GM19240 (cell line): Measurements from ENCODE around the gene TMPRSS6.

Source experiments
- DNase-seq: peaks from one replicate; pipeline ENCODE4 v3.0.0; 2011; ENCODE audit warnings: low spot score; ENCODE audit not compliant: insufficient read length

The TMPRSS6 gene

DNA sequence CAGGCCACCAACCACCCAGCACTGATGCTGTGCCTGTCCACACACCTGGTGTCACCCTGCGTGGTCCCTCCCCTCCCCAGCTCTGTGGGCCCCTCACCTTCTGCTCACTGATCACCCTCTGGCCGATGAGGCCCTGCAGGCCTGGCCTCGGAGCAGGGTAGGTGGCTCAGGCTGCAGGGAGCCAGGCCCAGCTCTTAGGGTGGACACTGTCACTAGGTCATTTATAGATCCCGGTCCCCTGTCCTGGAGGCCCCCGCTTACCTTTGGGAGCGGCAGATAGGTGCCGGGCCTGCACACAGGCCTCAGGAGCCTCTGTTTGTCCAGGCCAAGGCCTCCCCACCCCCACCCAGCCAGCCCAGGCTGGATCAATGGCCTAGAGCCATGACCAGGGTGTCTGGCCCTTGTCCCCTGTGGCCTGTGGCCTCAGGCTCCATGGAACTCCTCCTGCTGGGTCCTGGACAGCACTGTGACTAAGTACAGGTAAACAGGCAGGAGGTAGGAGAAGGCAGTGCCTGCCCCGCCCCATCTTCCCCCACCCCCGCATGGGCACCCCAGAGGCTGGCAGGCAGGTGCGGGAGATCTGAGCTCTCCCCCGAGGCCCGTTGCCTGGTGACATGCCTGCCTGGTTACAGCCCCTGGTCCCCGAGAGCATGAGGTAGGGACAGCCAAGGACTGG lies at the start of gene TMPRSS6:
TSS of gene TMPRSS6 (minus strand) at position 472 of the 676 bp plus-strand sequence. CDS start 6,296 bp downstream, outside the sequence.
- DNase-seq, result no peak

DNA sequence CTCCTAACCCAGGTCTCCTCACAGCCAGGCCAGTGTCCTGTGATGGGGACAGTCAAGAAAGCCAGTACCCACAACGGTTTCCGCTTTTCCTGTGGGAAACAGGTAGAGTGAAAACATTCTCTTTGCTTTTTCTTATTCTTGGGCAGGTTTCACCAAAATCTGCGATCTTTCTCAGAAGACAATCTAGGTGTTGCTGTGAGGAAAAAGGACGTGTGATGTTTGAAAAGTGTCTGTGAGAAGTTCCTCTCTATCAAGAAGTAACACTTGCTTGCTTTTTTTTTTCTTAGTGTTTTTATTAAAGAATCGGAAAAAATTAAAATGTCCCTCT lies 49.4 kb upstream of the TMPRSS6 start:
- no peak for DNase-seq

DNA sequence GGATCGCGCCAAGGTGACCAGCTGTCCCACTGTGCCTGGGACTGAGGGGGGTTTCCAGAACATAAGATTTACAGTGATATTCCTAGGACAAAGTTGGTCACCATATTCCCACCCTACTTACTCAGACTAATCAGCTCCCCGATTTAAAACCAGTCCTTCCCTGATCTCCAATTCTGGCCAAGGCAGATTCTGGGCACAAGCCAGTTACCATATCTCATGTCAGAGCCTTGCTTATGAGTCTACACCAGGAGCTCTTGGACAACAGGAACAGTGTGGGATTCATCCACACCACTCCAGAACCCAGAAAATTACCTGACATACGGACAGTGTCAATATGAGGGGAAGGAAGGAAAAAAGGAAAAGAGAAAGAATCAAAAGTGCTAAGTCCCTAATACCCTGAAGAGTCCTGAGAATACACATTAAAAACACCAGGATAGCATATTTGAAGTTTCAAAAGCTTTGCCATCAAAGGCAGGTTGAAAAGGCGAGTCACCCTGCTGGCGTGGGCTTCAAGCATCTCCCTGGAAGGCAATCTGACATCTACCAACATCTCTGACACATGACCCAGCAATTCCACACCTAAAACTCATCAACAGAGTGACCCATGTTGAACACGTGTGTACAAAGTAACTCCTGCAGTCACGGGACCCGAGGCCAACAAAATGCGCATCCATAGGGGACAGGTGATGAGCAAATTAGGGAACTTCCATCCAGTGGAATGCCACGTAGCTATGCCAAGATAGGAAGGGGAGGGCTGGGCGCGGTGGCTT lies 48.2 kb upstream of the TMPRSS6 start:
- DNase-seq, result no peak

DNA sequence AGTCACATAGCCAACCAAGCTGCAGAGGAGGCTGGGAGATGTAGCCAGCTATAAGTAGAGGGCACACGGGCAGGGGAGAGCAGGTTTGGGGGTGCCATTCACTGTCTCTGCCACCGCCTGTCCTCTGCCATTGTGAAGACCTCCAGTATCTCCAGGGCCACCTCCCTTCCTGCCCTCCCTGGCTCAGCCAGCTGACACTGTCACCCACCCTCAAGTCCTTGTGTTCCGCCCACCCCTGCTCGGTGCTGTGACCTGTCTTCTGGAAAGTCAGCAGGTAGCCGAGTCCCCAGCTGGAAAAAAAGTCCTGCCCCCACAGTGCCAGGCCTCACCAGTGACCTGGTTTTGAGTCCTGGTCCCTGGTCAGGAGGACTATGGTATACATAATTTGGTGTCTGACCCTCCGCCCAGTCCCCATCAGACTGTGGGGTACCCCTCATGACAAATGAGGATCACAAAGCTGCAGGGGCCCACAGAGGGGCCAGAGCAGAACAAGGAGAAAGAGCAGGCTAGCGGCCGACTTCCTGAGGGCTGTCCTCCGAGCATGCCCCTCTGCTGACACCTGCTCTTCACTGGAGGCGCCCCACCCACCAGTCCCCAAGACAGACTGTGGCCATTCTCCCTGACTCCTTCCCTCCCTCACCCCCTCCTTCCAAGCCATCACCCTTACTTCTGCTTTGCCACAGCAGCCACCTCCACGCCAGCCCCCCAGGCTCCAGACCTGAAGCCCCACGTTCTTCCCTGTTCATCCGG lies 47.3 kb upstream of the TMPRSS6 start:
- no peak for DNase-seq

DNA sequence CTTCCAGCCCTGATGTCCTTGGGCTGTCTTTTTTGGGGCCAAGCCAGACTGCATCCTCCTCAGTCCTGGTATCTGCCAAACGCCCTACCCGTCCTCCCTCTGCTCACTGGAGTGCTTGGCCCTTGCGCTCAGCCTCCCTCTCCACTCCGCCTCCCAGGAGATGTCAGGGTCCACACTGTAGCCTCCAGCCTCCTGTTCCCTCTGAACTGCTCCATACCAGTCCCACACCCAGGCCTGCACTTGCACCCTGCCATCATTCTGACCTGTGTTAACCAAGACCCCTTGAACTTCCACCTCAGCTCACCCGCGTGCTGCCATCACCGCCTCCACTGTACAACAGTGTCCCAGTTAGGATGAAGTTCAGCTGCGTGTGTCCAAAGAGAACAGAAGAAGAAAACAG lies 46.5 kb upstream of the TMPRSS6 start:
- no peak for DNase-seq

DNA sequence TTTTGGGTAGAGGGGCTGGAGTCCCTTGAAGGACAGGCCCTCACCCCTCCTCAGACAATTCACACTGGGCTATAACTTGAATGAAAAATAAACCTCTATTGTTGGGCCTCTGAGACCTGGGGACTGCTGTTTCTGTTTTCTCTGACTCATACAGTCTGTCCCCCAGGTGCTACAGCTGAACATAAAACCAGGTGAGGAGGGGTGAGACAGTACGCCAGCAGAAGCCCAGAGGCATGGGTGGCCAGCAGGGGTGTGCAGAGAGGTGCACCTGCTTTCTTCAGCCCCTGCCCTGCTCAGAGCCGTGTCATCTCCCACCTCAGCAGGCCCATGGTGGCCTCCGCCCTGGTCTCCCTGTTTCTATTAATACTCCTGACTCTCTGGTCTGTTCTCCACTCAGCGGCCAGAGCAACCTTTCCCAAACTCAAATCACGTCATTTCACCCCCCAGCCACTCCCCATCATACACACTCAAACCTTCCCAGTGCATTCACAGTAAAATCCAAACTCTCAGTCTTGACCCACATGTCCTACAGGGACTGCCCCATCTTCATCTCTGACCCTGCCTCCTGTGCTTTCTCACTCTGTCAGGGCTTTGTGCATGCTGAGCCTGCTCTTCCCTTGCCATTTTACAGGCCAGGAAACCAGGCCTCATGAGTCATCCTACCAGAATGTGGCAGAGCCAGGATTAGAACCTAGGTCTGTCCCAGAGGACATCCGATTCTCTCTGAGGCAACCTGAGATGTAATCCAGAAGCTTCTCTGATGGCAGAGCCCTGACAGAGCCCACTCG lies 45.6 kb upstream of the TMPRSS6 start:
- no peak for DNase-seq

DNA sequence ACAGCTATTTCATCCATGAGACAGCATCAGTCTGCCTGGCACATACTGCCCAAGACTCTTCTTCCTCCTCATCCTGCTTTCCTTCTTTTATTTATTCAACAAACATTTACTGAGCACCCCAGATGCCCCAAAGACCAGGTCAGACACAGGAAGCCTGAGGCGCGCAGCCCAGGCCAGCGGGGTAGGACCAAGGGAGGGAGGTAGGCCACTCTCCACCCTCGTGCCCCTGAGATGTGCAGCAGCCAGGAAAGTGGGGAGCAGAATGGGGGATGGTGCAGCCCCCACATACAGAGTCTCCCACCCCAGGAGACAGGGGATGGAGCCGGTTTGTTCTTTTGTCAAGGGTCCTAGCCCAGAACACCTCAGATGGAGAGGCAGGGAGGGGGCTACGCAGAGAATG lies 44.4 kb upstream of the TMPRSS6 start:
- no peak for DNase-seq

DNA sequence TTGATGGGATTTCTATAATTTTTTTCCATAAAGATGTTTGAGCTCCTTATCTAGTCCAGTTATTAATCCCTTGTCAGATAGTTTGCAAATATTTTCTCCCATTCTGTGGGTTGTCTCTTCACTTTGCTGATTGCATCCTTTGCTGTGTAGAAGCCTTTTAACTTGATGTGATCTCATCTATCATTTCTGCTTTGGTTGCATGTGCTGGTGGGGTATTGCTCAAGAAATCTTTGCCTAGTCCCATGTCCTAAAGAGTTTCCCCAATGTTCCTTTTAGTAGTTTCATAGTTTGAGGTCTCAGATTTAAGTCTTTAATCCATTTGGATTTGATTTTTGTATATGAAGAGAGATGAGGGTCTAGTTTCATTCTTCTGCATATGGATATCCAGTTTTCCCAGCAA lies 41.9 kb upstream of the TMPRSS6 start:
- no peak for DNase-seq

DNA sequence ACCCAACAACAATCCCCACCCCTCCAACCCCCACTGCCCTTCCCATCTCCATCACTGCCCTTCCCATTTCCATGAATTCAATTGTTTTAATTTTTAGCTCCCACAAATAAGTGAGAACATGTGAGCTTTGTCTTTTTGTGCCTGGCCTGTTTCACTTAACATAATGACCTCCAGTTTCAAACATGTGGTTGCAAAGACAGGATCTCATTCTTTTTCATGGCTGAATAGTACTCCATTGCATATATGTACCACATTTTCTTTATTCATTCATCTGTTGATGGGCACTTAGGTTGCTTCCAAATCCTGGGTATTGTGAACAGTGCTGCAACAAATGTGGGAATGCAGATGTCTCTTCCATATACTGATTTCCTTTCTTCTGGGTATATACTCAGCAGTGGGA lies 41.2 kb upstream of the TMPRSS6 start:
- no peak for DNase-seq

DNA sequence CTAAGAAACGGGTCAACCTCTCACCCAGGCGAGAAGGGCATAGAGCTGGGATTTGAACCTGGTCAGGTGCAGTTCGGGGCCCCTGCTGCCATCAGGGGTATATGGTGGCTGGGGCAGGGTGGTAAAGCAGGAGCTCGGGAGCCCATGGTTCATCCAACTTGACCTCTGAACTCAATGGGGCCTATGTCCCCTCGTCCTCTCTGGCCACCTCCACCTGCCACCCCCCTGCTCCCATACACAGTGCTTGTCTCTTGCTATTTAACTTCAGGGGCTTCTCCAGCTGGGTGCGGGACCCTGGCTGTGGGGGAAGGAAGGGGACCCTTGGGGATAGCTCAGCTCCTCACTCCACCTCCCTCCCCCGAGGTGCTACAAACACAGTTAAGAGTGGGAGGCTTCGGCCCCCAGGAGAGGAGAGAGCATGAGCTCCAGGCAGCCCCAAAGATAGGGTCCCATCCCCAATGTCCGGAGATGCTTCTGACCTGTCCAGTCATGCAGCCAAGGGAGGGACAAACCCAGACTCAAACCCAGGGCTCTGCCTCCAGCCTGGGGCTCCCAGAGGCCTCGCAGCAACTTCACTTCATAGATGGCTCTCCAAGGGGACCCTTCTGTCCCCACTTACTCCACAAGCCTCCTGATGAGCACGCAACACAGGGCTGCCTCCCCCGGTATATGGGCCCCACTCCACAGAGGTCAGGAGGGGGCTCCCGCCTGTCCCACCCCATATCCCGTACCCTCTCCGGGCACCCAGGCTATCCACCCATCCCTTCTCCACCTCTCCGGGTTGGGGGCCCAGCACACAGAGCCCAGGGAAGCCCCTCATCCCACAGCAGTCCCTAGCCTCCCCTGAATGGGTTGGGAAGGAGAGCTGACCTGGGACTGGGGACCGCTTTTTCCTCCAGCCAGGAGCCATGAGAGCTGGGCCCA lies 39.5 kb upstream of the TMPRSS6 start:
- DNase-seq, result no peak

DNA sequence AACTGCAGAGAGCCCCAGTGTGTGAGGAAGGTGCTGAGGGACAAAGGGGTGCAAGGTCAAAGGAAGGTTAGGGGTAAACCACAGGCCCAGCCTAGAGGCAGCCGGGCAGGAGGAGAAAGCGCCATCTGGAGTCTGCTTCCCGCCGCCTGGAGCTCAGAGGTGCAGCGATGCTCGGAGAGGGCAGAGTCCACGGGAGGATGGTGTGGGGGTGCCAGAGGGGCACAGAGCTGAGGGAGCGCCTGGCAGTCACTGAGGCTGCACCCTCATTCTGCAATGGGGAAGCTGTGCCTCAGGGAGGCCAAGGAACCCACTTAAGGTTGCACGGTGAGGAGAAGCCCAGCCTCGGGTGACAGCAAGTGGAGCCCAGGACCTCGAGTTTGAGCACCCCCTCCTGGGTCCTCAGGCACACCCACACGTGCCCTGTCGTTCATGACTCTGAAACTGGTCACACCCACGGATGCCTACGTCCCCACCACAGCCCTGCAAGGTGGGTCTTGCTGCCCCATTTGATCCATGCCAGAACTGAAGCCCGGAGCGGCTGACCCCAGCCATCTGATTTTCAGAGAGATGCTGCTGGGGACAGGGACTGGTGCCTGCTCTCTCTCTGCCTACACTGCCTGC lies 38.6 kb upstream of the TMPRSS6 start:
- DNase-seq, result no peak

DNA sequence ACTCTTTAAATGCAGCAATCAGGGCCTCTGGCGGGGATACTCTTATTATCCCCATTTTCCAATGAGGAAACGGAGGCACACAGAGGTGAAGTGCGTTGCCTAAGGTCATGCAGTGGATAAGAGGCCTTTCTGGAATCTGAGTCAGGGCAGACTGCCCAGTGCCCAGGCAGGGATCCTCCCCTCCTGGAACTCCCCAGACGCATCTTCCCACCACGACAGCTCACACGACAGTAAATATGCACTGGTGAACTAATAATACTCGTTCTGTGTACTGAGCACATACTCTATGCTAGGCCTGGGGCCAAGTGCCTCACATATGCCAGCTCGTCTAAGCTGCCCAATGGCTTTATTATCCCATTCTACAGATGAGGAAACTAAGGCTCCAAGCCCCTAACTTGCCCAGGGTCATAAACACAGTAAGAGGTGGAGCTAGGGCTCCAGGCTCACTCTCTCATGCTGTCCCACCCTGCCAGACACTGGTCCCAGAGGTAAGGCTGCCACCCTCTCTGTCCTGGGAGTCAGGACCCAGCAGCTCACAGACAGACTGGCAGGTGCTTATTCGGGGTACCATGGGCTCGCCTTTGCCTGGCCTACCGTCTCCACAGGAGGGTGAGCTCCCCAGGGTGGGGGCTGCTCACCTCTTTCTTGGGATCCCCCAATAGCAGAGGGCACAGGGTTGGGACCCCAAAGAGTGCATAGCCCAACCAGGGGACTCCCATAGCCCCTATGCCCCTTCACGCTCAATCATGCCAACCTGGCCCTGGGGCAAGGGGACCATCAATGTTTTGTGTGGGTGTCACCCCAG lies 37.9 kb upstream of the TMPRSS6 start:
- DNase-seq, result no peak

DNA sequence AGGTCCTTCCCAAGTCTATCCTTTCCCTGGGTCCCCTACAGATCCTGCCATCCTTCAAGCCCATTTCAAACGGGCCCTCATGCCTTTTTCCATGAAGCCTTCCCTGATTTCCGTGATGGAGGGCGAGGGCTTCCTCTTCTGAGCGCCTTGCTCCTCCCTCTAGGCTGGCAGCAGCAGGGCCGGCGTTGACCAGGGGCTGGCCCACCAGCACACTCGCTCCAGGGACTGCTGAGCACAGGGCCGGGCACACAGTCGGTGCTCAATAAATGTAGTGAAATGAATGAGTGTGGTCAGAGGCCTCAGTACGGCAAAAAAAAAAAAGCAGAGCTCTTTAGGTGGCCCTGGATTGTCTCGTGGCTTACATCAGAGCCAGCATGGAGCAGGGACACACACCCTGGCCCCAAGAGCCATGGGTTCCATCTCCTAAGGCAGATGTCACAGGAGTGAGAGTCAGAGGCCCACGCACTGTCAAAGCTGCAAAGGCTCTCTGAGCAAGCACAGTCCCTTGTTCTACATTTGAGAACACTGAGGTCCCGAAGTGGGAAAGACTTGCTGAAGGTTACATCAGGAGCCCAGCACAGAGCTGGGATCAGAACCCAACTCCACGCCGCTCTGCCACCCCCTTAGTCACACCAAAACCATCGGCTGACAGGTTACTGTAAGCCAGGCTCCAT lies 37.1 kb upstream of the TMPRSS6 start:
- DNase-seq, result no peak

DNA sequence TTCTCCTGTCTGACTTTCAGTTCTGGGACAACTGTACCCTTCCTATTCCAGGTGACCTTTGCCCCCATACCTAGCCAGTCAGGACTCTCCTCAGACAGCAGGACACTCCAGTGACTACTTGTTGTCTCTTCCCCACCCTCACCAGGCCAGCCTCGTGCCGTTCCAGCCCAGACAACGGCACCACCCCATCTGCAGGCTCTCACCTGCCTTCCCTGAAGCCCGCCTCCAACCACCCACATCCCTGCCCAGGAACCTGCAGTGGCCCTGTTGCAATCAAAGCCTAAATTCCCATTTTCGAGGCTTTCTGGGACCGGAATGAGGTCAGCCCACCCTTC lies 36.5 kb upstream of the TMPRSS6 start:
- DNase-seq, result no peak

DNA sequence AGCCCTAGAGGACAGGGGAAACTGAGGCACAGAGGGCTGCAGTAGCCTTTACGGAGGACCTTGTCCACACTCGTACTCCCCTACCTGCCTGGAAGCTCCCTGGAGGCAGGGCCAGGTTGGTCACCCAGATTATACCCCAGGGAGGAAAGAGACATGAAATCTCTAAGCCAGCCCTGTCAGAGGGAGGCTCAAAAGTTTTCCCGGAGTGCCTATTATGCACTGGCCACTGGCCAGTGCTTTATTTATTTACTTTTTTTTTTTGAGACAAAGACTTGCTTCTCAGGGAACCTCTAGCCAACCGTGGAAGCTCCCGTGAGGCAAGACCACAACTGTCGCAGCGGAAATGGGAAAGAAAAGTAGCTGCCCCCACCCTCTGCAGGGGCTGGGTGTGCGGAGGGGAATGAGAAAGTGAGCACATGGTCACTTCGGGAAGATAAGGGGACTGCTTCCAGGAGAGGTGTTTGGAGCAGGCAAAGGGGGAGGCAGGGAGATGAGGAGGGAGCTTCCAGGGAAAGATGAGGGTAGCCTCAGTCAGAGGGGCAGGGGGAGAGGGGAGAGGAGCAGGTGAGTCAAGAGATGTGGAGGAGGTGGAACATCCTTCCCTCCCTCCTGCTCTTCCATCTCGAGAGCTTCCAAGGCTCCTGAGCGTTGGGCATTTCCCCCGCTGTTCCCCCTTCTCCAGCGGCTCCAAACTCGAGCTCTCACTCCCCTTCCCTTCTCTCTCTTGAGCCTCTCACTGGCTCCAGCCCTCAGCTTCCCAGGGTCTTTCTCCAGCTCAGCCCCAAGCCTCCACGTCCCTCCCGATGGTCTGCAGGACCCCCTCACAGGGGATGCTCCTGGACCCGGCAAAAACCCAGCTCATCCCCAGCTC lies 35.9 kb upstream of the TMPRSS6 start:
- DNase-seq, result no peak

DNA sequence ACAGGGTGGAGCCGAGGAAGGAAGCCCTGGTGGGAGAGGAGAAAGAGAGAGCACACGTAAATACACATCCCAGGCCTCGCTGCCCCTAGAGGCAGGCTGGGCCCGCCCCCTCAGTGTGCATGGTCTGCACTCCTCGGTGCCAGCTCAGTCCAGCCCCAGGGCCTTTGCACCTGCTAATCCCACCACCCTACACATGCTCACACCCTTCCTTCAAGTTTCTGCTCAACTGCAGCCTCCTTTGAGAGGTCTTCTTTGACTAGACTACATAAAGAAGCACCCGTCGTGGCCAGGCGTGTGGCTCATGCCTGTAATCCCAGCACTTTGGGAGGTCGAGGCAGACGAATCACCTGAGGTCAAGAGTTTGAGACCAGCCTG lies 34.7 kb upstream of the TMPRSS6 start:
- DNase-seq, result no peak

DNA sequence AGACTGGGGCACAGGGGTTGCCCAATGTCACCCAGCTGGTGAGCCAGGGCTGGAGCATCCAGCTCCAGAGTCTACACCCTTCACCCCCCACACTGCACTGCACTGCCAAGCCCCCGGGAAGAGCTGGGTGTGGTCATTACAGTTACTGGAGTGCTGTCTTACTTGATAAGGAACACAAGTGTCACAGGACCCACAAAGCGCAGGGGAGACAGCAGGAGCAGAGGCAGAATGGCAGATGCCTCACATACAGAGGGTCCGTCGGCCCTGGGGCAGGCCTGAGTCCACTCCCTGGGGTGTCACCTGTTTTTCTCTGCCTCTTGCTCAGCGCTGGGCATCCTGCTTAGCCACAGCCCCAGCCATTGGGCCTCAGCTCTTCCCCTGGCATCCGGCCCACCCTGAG lies 32.5 kb upstream of the TMPRSS6 start:
- no peak for DNase-seq

DNA sequence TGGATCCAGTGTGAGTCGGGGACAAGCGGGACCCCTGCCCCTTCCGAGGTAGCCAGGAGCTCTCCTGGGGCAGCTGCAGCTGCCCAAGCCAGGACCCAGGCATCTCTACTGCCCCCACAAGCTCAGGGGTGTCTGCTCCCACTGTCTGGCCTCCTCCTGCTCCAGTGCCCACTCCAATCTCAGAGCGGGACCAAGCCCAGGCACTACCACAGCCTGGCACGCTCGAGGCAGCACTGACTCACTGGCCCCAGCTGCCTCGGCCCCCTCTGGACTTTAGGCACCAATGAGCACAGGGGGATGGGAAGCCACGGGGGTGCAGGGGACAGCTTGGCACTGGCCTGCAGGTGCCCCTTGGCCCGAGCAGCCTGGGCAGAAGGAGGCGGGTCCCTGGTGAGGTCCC lies 32.0 kb upstream of the TMPRSS6 start:
- no peak for DNase-seq
